ENCODE data around the gene TOB1. TPM values are rescaled to one million over a fixed set of nuclear protein-coding genes. Genes with fewer than 3 reads are reported as not detected.

Gene TOB1
- total and polyA plus RNA-seq, 2 experiments from 2014 or later, result 12.1 to 46.9 TPM

DNA sequence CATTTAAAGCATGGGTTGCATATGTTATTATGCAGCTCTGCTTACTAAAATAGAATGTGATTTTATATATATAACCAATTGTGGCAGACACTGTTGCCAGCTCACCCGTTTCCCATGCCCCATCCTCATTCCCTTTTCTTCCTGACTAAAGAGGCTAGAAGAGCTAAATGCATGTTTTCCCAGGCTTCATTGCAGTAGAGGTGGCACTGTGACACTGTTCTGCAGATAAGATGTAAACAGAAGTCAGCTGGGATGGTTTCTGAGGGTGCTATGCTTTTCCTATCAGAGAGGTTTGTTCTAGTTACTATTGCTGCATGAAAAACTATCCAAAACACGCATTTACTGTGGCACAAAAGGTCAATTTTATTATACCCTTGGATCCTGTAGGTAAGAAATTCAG, 5.7 kb upstream of the TOB1 start:
- TF ChIP-seq EZH2phosphoT487 (IDR thresholded peaks at IDR 0.05; ENCODE audit: unreplicated experiment) (no peak), NANOG (IDR thresholded peaks at IDR 0.05; ENCODE audit: borderline replicate concordance) (no peak), ZNF114 (CRISPR knock-in tag; IDR thresholded peaks at IDR 0.05) (no peak), ZNF331 (CRISPR knock-in tag; IDR thresholded peaks at IDR 0.05; ENCODE audit: low read depth) (no peak), CREB1 (CRISPR knock-in tag; IDR thresholded peaks at IDR 0.05; ENCODE audit: low read depth) (no peak), JUNB (IDR thresholded peaks at IDR 0.05; ENCODE audit: unreplicated experiment) (no peak)
- TF ChIP-seq, protein P1, sequence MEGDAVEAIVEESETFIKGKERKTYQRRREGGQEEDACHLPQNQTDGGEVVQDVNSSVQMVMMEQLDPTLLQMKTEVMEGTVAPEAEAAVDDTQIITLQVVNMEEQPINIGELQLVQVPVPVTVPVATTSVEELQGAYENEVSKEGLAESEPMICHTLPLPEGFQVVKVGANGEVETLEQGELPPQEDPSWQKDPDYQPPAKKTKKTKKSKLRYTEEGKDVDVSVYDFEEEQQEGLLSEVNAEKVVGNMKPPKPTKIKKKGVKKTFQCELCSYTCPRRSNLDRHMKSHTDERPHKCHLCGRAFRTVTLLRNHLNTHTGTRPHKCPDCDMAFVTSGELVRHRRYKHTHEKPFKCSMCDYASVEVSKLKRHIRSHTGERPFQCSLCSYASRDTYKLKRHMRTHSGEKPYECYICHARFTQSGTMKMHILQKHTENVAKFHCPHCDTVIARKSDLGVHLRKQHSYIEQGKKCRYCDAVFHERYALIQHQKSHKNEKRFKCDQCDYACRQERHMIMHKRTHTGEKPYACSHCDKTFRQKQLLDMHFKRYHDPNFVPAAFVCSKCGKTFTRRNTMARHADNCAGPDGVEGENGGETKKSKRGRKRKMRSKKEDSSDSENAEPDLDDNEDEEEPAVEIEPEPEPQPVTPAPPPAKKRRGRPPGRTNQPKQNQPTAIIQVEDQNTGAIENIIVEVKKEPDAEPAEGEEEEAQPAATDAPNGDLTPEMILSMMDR (conservative IDR thresholded peaks at IDR 0.05; ENCODE audit: low read depth in 2 of 2), result no peak
- TF ChIP-seq, protein P2, sequence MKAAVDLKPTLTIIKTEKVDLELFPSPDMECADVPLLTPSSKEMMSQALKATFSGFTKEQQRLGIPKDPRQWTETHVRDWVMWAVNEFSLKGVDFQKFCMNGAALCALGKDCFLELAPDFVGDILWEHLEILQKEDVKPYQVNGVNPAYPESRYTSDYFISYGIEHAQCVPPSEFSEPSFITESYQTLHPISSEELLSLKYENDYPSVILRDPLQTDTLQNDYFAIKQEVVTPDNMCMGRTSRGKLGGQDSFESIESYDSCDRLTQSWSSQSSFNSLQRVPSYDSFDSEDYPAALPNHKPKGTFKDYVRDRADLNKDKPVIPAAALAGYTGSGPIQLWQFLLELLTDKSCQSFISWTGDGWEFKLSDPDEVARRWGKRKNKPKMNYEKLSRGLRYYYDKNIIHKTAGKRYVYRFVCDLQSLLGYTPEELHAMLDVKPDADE (IDR thresholded peaks at IDR 0.05), result no peak
- TF ChIP-seq, protein P3, sequence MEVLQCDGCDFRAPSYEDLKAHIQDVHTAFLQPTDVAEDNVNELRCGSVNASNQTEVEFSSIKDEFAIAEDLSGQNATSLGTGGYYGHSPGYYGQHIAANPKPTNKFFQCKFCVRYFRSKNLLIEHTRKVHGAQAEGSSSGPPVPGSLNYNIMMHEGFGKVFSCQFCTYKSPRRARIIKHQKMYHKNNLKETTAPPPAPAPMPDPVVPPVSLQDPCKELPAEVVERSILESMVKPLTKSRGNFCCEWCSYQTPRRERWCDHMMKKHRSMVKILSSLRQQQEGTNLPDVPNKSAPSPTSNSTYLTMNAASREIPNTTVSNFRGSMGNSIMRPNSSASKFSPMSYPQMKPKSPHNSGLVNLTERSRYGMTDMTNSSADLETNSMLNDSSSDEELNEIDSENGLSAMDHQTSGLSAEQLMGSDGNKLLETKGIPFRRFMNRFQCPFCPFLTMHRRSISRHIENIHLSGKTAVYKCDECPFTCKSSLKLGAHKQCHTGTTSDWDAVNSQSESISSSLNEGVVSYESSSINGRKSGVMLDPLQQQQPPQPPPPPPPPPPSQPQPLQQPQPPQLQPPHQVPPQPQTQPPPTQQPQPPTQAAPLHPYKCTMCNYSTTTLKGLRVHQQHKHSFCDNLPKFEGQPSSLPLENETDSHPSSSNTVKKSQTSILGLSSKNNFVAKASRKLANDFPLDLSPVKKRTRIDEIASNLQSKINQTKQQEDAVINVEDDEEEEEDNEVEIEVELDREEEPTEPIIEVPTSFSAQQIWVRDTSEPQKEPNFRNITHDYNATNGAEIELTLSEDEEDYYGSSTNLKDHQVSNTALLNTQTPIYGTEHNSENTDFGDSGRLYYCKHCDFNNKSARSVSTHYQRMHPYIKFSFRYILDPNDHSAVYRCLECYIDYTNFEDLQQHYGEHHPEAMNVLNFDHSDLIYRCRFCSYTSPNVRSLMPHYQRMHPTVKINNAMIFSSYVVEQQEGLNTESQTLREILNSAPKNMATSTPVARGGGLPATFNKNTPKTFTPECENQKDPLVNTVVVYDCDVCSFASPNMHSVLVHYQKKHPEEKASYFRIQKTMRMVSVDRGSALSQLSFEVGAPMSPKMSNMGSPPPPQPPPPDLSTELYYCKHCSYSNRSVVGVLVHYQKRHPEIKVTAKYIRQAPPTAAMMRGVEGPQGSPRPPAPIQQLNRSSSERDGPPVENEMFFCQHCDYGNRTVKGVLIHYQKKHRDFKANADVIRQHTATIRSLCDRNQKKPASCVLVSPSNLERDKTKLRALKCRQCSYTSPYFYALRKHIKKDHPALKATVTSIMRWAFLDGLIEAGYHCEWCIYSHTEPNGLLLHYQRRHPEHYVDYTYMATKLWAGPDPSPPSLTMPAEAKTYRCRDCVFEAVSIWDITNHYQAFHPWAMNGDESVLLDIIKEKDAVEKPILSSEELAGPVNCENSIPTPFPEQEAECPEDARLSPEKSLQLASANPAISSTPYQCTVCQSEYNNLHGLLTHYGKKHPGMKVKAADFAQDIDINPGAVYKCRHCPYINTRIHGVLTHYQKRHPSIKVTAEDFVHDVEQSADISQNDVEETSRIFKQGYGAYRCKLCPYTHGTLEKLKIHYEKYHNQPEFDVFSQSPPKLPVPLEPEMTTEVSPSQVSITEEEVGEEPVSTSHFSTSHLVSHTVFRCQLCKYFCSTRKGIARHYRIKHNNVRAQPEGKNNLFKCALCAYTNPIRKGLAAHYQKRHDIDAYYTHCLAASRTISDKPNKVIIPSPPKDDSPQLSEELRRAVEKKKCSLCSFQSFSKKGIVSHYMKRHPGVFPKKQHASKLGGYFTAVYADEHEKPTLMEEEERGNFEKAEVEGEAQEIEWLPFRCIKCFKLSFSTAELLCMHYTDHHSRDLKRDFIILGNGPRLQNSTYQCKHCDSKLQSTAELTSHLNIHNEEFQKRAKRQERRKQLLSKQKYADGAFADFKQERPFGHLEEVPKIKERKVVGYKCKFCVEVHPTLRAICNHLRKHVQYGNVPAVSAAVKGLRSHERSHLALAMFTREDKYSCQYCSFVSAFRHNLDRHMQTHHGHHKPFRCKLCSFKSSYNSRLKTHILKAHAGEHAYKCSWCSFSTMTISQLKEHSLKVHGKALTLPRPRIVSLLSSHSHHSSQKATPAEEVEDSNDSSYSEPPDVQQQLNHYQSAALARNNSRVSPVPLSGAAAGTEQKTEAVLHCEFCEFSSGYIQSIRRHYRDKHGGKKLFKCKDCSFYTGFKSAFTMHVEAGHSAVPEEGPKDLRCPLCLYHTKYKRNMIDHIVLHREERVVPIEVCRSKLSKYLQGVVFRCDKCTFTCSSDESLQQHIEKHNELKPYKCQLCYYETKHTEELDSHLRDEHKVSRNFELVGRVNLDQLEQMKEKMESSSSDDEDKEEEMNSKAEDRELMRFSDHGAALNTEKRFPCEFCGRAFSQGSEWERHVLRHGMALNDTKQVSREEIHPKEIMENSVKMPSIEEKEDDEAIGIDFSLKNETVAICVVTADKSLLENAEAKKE (CRISPR knock-in tag; IDR thresholded peaks at IDR 0.05), result no peak
- TF ChIP-seq, protein P4, sequence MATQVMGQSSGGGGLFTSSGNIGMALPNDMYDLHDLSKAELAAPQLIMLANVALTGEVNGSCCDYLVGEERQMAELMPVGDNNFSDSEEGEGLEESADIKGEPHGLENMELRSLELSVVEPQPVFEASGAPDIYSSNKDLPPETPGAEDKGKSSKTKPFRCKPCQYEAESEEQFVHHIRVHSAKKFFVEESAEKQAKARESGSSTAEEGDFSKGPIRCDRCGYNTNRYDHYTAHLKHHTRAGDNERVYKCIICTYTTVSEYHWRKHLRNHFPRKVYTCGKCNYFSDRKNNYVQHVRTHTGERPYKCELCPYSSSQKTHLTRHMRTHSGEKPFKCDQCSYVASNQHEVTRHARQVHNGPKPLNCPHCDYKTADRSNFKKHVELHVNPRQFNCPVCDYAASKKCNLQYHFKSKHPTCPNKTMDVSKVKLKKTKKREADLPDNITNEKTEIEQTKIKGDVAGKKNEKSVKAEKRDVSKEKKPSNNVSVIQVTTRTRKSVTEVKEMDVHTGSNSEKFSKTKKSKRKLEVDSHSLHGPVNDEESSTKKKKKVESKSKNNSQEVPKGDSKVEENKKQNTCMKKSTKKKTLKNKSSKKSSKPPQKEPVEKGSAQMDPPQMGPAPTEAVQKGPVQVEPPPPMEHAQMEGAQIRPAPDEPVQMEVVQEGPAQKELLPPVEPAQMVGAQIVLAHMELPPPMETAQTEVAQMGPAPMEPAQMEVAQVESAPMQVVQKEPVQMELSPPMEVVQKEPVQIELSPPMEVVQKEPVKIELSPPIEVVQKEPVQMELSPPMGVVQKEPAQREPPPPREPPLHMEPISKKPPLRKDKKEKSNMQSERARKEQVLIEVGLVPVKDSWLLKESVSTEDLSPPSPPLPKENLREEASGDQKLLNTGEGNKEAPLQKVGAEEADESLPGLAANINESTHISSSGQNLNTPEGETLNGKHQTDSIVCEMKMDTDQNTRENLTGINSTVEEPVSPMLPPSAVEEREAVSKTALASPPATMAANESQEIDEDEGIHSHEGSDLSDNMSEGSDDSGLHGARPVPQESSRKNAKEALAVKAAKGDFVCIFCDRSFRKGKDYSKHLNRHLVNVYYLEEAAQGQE (IDR thresholded peaks at IDR 0.05; ENCODE audit: unreplicated experiment), result no peak
- Histone ChIP-seq H3K4me2 (no peak overlapping the region), H4K20me1 (replicated peaks; ENCODE audit: insufficient read depth) (no peaks in the 10 kb centered on the region), H2AFZ (no peak overlapping the region), H3K4me3 (no peak overlapping the region), H3K9me2 (ENCODE audit: insufficient read depth) (no peaks in the 10 kb centered on the region), H3K4me1 (ENCODE audit: insufficient read depth) (peaks cover 9% of the 10 kb centered on the region; the same call in 1 of the 2 replicates), H3K27ac (ENCODE audit: low read depth) (no peak overlapping the region), H3K27me3 (ENCODE audit: insufficient read depth) (no peaks in the 10 kb centered on the region), H3K36me3 (ENCODE audit: insufficient read depth) (no peaks in the 10 kb centered on the region), H3F3A (replicated peaks; ENCODE audit: low read depth) (no peaks in the 10 kb centered on the region; the same call in 1 of the 2 replicates), H3K79me2 (replicated peaks; ENCODE audit: insufficient read depth) (no peaks in the 10 kb centered on the region)
- no peaks in the 10 kb centered on the region for H3K36me3 Mint-ChIP-seq (ENCODE audit: low read depth)
- H3K4me3 Mint-ChIP-seq, result no peak overlapping the region
- ATAC-seq (no peak), DNase-seq (ENCODE audit: low spot score) (no peak)
- H3K9me3 Mint-ChIP-seq, result no peaks in the 10 kb centered on the region
- H3K27ac Mint-ChIP-seq, result no peak overlapping the region
- H3K27me3 Mint-ChIP-seq (ENCODE audit: insufficient read depth, low read depth, poor library complexity), result peaks cover 11% of the 10 kb centered on the region
- peaks cover 11% of the 10 kb centered on the region for H3K4me1 Mint-ChIP-seq
